NCI-H1048 (cell line): ENCODE data around the gene VPS13C.

Source experiments
- DNase-seq: peaks from one replicate; lab custom pipeline; 2025; lab: John Stamatoyannopoulos, UW

VPS13C gene

GRCh38 chr15:61857169-61857829 is 202.9 kb downstream of the VPS13C start:
- DNase-seq = no peak

- no peak for DNase-seq
Observed at GRCh38 chr15:61856295-61856694, 204.0 kb downstream of the VPS13C start.

GRCh38 chr15:61853195-61853594 is 207.1 kb downstream of the VPS13C start:
- no peak for DNase-seq

GRCh38 chr15:61851955-61852354 is 208.3 kb downstream of the VPS13C start:
- no peak for DNase-seq

- no peak for DNase-seq
Observed at GRCh38 chr15:61849447-61849846, 210.8 kb downstream of the VPS13C start.

- DNase-seq = no peak
Observed at GRCh38 chr15:61841466-61841865, 218.8 kb downstream of the VPS13C start.

- no peak for DNase-seq
Observed at GRCh38 chr15:61840090-61840489, 220.2 kb downstream of the VPS13C start.

GRCh38 chr15:61839546-61839945 is 220.7 kb downstream of the VPS13C start:
- DNase-seq = no peak

- DNase-seq = peak; percentile 43
Observed at GRCh38 chr15:61835496-61836106, 224.6 kb downstream of the VPS13C start.

GRCh38 chr15:61835029-61835428 is 225.2 kb downstream of the VPS13C start:
- DNase-seq = no peak

GRCh38 chr15:61834076-61834697 is 226.1 kb downstream of the VPS13C start:
- peak; percentile 74 for DNase-seq

GRCh38 chr15:61832223-61832622 is 228.0 kb downstream of the VPS13C start:
- no peak for DNase-seq

- DNase-seq = no peak
Observed at GRCh38 chr15:61831505-61831921, 228.7 kb downstream of the VPS13C start.

- DNase-seq = no peak
Observed at GRCh38 chr15:61830536-61831330, 229.5 kb downstream of the VPS13C start.

GRCh38 chr15:61829514-61829889 is 230.7 kb downstream of the VPS13C start:
- DNase-seq = no peak

- no peak for DNase-seq
Observed at GRCh38 chr15:61828860-61829513, 231.3 kb downstream of the VPS13C start.

GRCh38 chr15:61828008-61828407 is 232.2 kb downstream of the VPS13C start:
- no peak for DNase-seq

- no peak for DNase-seq
Observed at GRCh38 chr15:61827131-61827530, 233.1 kb downstream of the VPS13C start.

GRCh38 chr15:61824291-61824690 is 236.0 kb downstream of the VPS13C start:
- no peak for DNase-seq

- DNase-seq = no peak
Observed at GRCh38 chr15:61822511-61822910, 237.7 kb downstream of the VPS13C start.

- DNase-seq = no peak
Observed at GRCh38 chr15:61820951-61821350, 239.3 kb downstream of the VPS13C start.

- DNase-seq = no peak
Observed at GRCh38 chr15:61820212-61820611, 240.0 kb downstream of the VPS13C start.
